A549 (cell line): ENCODE results near the gene GALNTL6. TPM values are rescaled to one million over a fixed set of nuclear protein-coding genes. Genes with fewer than 3 reads are reported as not detected.
"Not testable (repeated sequence)": the region's sequence is repeated elsewhere in the genome, so short reads cannot be mapped to it uniquely, and the experiment has no call there.

Experiments
- ATAC-seq, 2 experiments: fragments of 200-7000 bp in 1 of 2; fragments of >200 bp in 1 of 2; cut with Nextera tagmentation in 1 of 2; cut with Tn5 transposase in 1 of 2; 3 replicates each; pipeline versions ENCODE4 v1.8.0 to v1.9.1; 2018 to 2020; ENCODE audit warnings: mild to moderate bottlenecking in 1 of 2, moderate library complexity in 1 of 2
- CTCF ChIA-PET: fragments of 300-600 bp; sonication (Branson Sonifier 250); formaldehyde crosslinking; extraction: SDS; loops from one replicate; lab custom pipeline; 2021; ENCODE audit warnings: antibody characterized with exemption, inconsistent platforms; lab: Yijun Ruan, JAX
- POLR2A ChIA-PET: fragments of 350-600 bp; formaldehyde crosslinking; extraction: SDS; loops from one replicate; lab custom pipeline; 2021; ENCODE audit warnings: antibody characterized with exemption, inconsistent platforms; lab: Yijun Ruan, JAX
- DNase-seq, 2 experiments: peaks; one replicate each; pipeline versions ENCODE4 v3.0.0 to v3.0.0-alpha.2; 2011 to 2016; ENCODE audit warnings: low read depth in 1 of 2, low spot score in 1 of 2
- FAIRE-seq: peaks from 2 replicates; lab custom pipeline; 2011; peaks lifted over from hg19 to GRCh38; lab: Jason Lieb, UNC
- H3K27ac ChIP-seq, 2 experiments: fragments of >200 bp; sonication (Bioruptor Twin); formaldehyde crosslinking; 3 replicates each; pipeline ENCODE4 v1.5.1; 2016 to 2017
- H3K4me1 ChIP-seq: fragments of >200 bp; sonication (Bioruptor Twin); formaldehyde crosslinking; 3 replicates; pipeline ENCODE4 v1.6.1; 2016
- H3K4me2 ChIP-seq: fragments of >200 bp; sonication (Bioruptor Twin); formaldehyde crosslinking; 3 replicates; pipeline ENCODE4 v1.6.1; 2016
- H3K4me3 ChIP-seq: fragments of >200 bp; sonication (Bioruptor Twin); formaldehyde crosslinking; 3 replicates; pipeline ENCODE4 v1.5.1; 2016
- H3K9me3 ChIP-seq: fragments of >200 bp; sonication (Bioruptor Twin); formaldehyde crosslinking; 3 replicates; pipeline ENCODE4 v1.6.1; 2016
- ATOH8 ChIP-seq: fragments of 250-450 bp; sonication (Bioruptor Pico); IDR thresholded peaks from 2 replicates; pipeline ENCODE4 v1.5.0; 2020; ENCODE audit warnings: low read depth, mild to moderate bottlenecking, moderate library complexity
- BHLHE40 ChIP-seq: IDR thresholded peaks from 2 replicates; pipeline ENCODE4 v1.6.1; 2012; ENCODE audit warnings: low read depth, low read length, inconsistent platforms
- CHD2 ChIP-seq: fragments of 150-350 bp; IDR thresholded peaks from 2 replicates; pipeline ENCODE4 v1.6.1; 2014; ENCODE audit warnings: low read length; ENCODE audit not compliant: partially characterized antibody
- CTCF ChIP-seq: fragments of >200 bp; sonication (Bioruptor Twin); formaldehyde crosslinking; IDR thresholded peaks from 3 replicates; pipeline ENCODE4 v1.5.1; 2016
- E2F6 ChIP-seq: IDR thresholded peaks from 2 replicates; pipeline ENCODE4 v1.6.1; 2012; ENCODE audit warnings: low read depth, borderline replicate concordance
- EHF ChIP-seq: fragments of 250-450 bp; sonication (Bioruptor Pico); IDR thresholded peaks from 2 replicates; pipeline ENCODE4 v1.5.0; 2020; ENCODE audit warnings: mild to moderate bottlenecking
- EP300 ChIP-seq, 2 experiments: fragments of >200 bp; sonication (Bioruptor Twin); formaldehyde crosslinking; IDR thresholded peaks; 2 replicates in 1 of 2; 3 replicates in 1 of 2; pipeline ENCODE4 v1.6.1; 2016 to 2017
- ESRRA ChIP-seq: fragments of 150-350 bp; IDR thresholded peaks from 2 replicates; pipeline ENCODE4 v1.6.1; 2014; ENCODE audit warnings: mild to moderate bottlenecking, low read length, borderline replicate concordance
- FOSB ChIP-seq: fragments of 250-450 bp; sonication (Bioruptor Pico); IDR thresholded peaks from 2 replicates; pipeline ENCODE4 v1.5.0; 2020; ENCODE audit warnings: mild to moderate bottlenecking, moderate library complexity
- FOSL2 ChIP-seq, 2 experiments: fragments of 450-650 bp in 1 of 2; fragments of >200 bp in 1 of 2; sonication (Bioruptor Twin) in 1 of 2; formaldehyde crosslinking; IDR thresholded peaks; 2 replicates each; pipeline versions ENCODE4 v1.5.0 to v1.6.1; 2016 to 2020; ENCODE audit warnings: mild to moderate bottlenecking in 1 of 2, moderate library complexity in 1 of 2
- GATA3 ChIP-seq: IDR thresholded peaks from 2 replicates; pipeline ENCODE4 v1.6.1; 2012; ENCODE audit warnings: borderline replicate concordance
- HDAC2 ChIP-seq: fragments of 200-600 bp; sonication (generic); IDR thresholded peaks from 2 replicates; pipeline ENCODE4 v1.6.1; 2016
- HEYL ChIP-seq: fragments of 250-450 bp; sonication (Bioruptor Pico); IDR thresholded peaks from 2 replicates; pipeline ENCODE4 v1.8.0; 2021; ENCODE audit warnings: mild to moderate bottlenecking, moderate library complexity
- HMGXB4 ChIP-seq: fragments of 250-450 bp; sonication (Bioruptor Pico); IDR thresholded peaks from 2 replicates; pipeline ENCODE4 v1.5.0; 2021; ENCODE audit warnings: mild to moderate bottlenecking, moderate library complexity, borderline replicate concordance
- HOXB13 ChIP-seq: fragments of 250-450 bp; sonication (Bioruptor Pico); IDR thresholded peaks from 2 replicates; pipeline ENCODE4 v1.5.0; 2020; ENCODE audit warnings: low read depth, mild to moderate bottlenecking, moderate library complexity
- HOXB5 ChIP-seq: fragments of 250-450 bp; sonication (Bioruptor Pico); IDR thresholded peaks from 2 replicates; pipeline ENCODE4 v1.5.0; 2020; ENCODE audit warnings: mild to moderate bottlenecking, moderate library complexity
- JUNB ChIP-seq: fragments of >200 bp; sonication (Bioruptor Twin); formaldehyde crosslinking; IDR thresholded peaks from 2 replicates; pipeline ENCODE4 v1.6.1; 2016
- KDM1A ChIP-seq: fragments of 200-600 bp; sonication (generic); IDR thresholded peaks from 2 replicates; pipeline ENCODE4 v1.6.1; 2016; ENCODE audit warnings: low read depth, mild to moderate bottlenecking
- MAX ChIP-seq: IDR thresholded peaks from 2 replicates; pipeline ENCODE4 v1.6.1; 2012
- NPAS2 ChIP-seq: fragments of 250-450 bp; sonication (Bioruptor Pico); IDR thresholded peaks from 2 replicates; pipeline ENCODE4 v1.8.0; 2022; ENCODE audit warnings: mild to moderate bottlenecking, moderate library complexity, borderline replicate concordance
- NR3C1 ChIP-seq: fragments of >200 bp; sonication (Bioruptor Twin); formaldehyde crosslinking; IDR thresholded peaks from 3 replicates; pipeline ENCODE4 v1.6.1; 2017
- PHF8 ChIP-seq: fragments of 200-600 bp; sonication (generic); IDR thresholded peaks from 2 replicates; pipeline ENCODE4 v1.6.1; 2016; ENCODE audit warnings: low read depth, mild to moderate bottlenecking, antibody characterized with exemption, moderate library complexity, borderline replicate concordance
- POLR2A ChIP-seq: IDR thresholded peaks from 2 replicates; pipeline ENCODE4 v1.6.1; 2012; ENCODE audit warnings: mild to moderate bottlenecking, low read length
- RARB ChIP-seq: fragments of 250-450 bp; sonication (Bioruptor Pico); IDR thresholded peaks from 2 replicates; pipeline ENCODE4 v1.8.0; 2021; ENCODE audit warnings: mild to moderate bottlenecking, moderate library complexity
- SMC3 ChIP-seq: fragments of >200 bp; sonication (Bioruptor Twin); formaldehyde crosslinking; IDR thresholded peaks from 3 replicates; pipeline ENCODE4 v1.6.1; 2018; ENCODE audit warnings: inconsistent platforms
- SREBF2 ChIP-seq: fragments of 450-650 bp; IDR thresholded peaks from 2 replicates; pipeline ENCODE4 v1.6.1; 2014; ENCODE audit warnings: mild to moderate bottlenecking, moderate library complexity
- TFCP2L1 ChIP-seq: fragments of 250-450 bp; sonication (Bioruptor Pico); IDR thresholded peaks from 2 replicates; pipeline ENCODE4 v1.5.0; 2021; ENCODE audit warnings: mild to moderate bottlenecking
- ZC3H11A ChIP-seq: fragments of 450-650 bp; IDR thresholded peaks from 2 replicates; pipeline ENCODE4 v1.6.1; 2014; ENCODE audit warnings: antibody characterized with exemption, mild to moderate bottlenecking
- ZFP36 ChIP-seq: fragments of 450-650 bp; IDR thresholded peaks from 2 replicates; pipeline ENCODE4 v1.6.1; 2014; ENCODE audit warnings: borderline replicate concordance; ENCODE audit not compliant: partially characterized antibody
- ZNF302 ChIP-seq: fragments of 250-450 bp; sonication (Bioruptor Pico); IDR thresholded peaks from 2 replicates; pipeline ENCODE4 v1.9.0; 2021; ENCODE audit warnings: inconsistent platforms, mild to moderate bottlenecking, moderate library complexity
- ZSCAN20 ChIP-seq: fragments of 250-450 bp; sonication (Bioruptor Pico); IDR thresholded peaks from 2 replicates; pipeline ENCODE4 v1.8.0; 2022; ENCODE audit warnings: mild to moderate bottlenecking, moderate library complexity
- whole genome bisulfite sequencing: methylation state at CpG from one replicate; pipeline ENCODE4 v1.1.6; 2017; ENCODE audit errors: missing lambda C conversion rate; 5-methylcytosine and 5-hydroxymethylcytosine counted together
- polyA plus RNA-seq, 4 experiments: library from polyadenylated mRNA; depleted of rRNA in 3 of 4; stranded (reverse); fragments of >200 nt; fragmentation: RNase III in 1 of 4; extraction: RNeasy Plus Mini Kit Qiagen cat#74134 plus additional on column Dnase treatment in 1 of 4; gene quantifications; 2 replicates in 3 of 4; 3 replicates in 1 of 4; pipeline ENCODE4 v1.2.3, GENCODE V29; 2011 to 2017

The GALNTL6 gene
- polyA plus RNA-seq, 2 of the 4 experiments (the other 2 are of a cell fraction), result 0.06 to 0.49 TPM

GRCh38 chr4:172977491-172978041 lies 1164.4 kb downstream of the GALNTL6 start:
- DNase-seq, result peak in 1 of 2 experiments; percentile 63
- TF ChIP-seq ATOH8 (CRISPR knock-in tag), result peak; percentile 11; the same call in 1 of the 2 replicates
- TF ChIP-seq, all 56 proteins: peak for 1; not testable (repeated sequence) for 55
- 95% methylated on average over 4 of the region's 4 CpGs for WGBS
- peaks cover 48% of the 10 kb centered on the region for H3K4me1 ChIP-seq
- peak overlapping the region; percentile 94 to 97 for H3K27ac ChIP-seq
- POLR2A ChIA-PET, result interaction anchor here (2.1 kb wide), 1 partner anchor 15 kb away, joined by 6 read pairs; no protein-coding TSS in a partner anchor
- H3K9me3 ChIP-seq, result peaks cover 44% of the 10 kb centered on the region
- peak in 1 of 2 experiments; percentile 21; a peak in 3 of 6 replicates for ATAC-seq
- peak overlapping the region; percentile 53; the same call in 2 of the 3 replicates for H3K4me2 ChIP-seq
- not testable (repeated sequence) for FAIRE-seq, H3K4me3 ChIP-seq
- CTCF ChIA-PET, result interaction anchor here (0.7 to 1.2 kb wide), 3 partner anchors 15 to 1204 kb away, joined by 3 read pairs; no protein-coding TSS in a partner anchor

GRCh38 chr4:172978848-172979247 lies 1165.6 kb downstream of the GALNTL6 start:
- DNase-seq, result peak in 1 of 2 experiments; percentile 95
- peaks cover 54% of the 10 kb centered on the region for H3K4me1 ChIP-seq
- ChIA-PET CTCF (interaction anchor here (1.0 to 1.2 kb wide), 3 partner anchors 16 to 279 kb away, joined by 3 read pairs; no protein-coding TSS in a partner anchor), POLR2A (interaction anchor here (2.1 kb wide), 1 partner anchor 16 kb away, joined by 6 read pairs; no protein-coding TSS in a partner anchor)
- WGBS, result 0% methylated on average over 4 of the region's 4 CpGs
- peak; percentile 76 to 88 for ATAC-seq
- peaks cover 46% of the 10 kb centered on the region for H3K9me3 ChIP-seq
- peak overlapping the region; percentile 53 for H3K4me2 ChIP-seq
- FAIRE-seq, result peak; percentile 77
- peak overlapping the region; percentile 94 to 97 for H3K27ac ChIP-seq
- H3K4me3 ChIP-seq, result no peak overlapping the region
- TF ChIP-seq HOXB13 (peak; percentile 95), SREBF2 (no peak), ZSCAN20 (CRISPR knock-in tag) (0 out of 2 replicates have a peak, but pooled peaks have one; percentile 80), NR3C1 (no peak), EP300 (IDR thresholded peaks at IDR 0.05) (peak; percentile 98 to 99), HOXB5 (CRISPR knock-in tag) (peak; percentile 97), HMGXB4 (no peak), CTCF (no peak), RARB (peak; percentile 89), TFCP2L1 (CRISPR knock-in tag) (no peak), FOSL2 (IDR thresholded peaks at IDR 0.05) (peak; percentile 68), FOSL2 (CRISPR knock-in tag; IDR thresholded peaks at IDR 0.05) (peak; percentile 82), HDAC2 (no peak), EHF (peak; percentile 95), POLR2A (no peak), GATA3 (peak; percentile 99), JUNB (peak; percentile 95), ZC3H11A (no peak), FOSB (CRISPR knock-in tag) (peak; percentile 95), KDM1A (no peak), HEYL (CRISPR knock-in tag) (0 out of 2 replicates have a peak, but pooled peaks have one; percentile 62), ZFP36 (no peak), ESRRA (no peak), ZNF302 (CRISPR knock-in tag) (0 out of 2 replicates have a peak, but pooled peaks have one; percentile 47), CHD2 (no peak), PHF8 (no peak), MAX (peak; percentile 52), NPAS2 (CRISPR knock-in tag) (no peak), E2F6 (no peak), BHLHE40 (no peak), SMC3 (peak; percentile 58)
